H1 (cell line): ENCODE results near the gene CEP57L1. TPM values are rescaled to one million over a fixed set of nuclear protein-coding genes. Genes with fewer than 3 reads are reported as not detected.

Experiments used
- CTCF ChIA-PET: fragments of 300-600 bp; sonication (Branson Sonifier 250); formaldehyde crosslinking; loops from one replicate; lab custom pipeline; 2021; ENCODE audit not compliant: partially characterized antibody; lab: Charles Lee
- POLR2A ChIA-PET: fragments of 300-600 bp; sonication (Branson Sonifier 250); formaldehyde crosslinking; loops from one replicate; lab custom pipeline; 2021; ENCODE audit warnings: inconsistent platforms; ENCODE audit not compliant: partially characterized antibody; lab: Charles Lee
- DNase-seq, 2 experiments: peaks; one replicate each; pipeline versions ENCODE4 v3.0.0 to v3.0.0-alpha.2; 2010 to 2022; ENCODE audit warnings: low spot score in 2 of 2, low read depth in 1 of 2, mixed read lengths in 1 of 2
- FAIRE-seq: peaks from 2 replicates; lab custom pipeline; 2011; peaks lifted over from hg19 to GRCh38; lab: Jason Lieb, UNC
- H2AFZ ChIP-seq: 2 replicates; pipeline ENCODE4 v1.8.1; 2012; ENCODE audit warnings: low read length, inconsistent platforms
- H2AK5ac ChIP-seq: 2 replicates; pipeline ENCODE4 v1.6.1; 2013; ENCODE audit warnings: low read depth, low read length
- H2BK120ac ChIP-seq: replicated peaks from 2 replicates; pipeline ENCODE3; 2013; ENCODE audit warnings: low read depth, low read length, inconsistent platforms
- H2BK12ac ChIP-seq: 2 replicates; pipeline ENCODE4 v1.6.1; 2013; ENCODE audit warnings: low read depth, low read length
- H2BK15ac ChIP-seq: 2 replicates; pipeline ENCODE4 v1.6.1; 2013; ENCODE audit warnings: low read length
- H2BK20ac ChIP-seq: 2 replicates; pipeline ENCODE4 v1.6.1; 2013; ENCODE audit warnings: low read length
- H2BK5ac ChIP-seq: 2 replicates; pipeline ENCODE4 v1.6.1; 2013; ENCODE audit warnings: low read depth, low read length
- H3K14ac ChIP-seq: 2 replicates; pipeline ENCODE4 v1.6.1; 2013; ENCODE audit warnings: inconsistent platforms; ENCODE audit not compliant: insufficient read length
- H3K18ac ChIP-seq: 2 replicates; pipeline ENCODE4 v1.6.1; 2013; ENCODE audit warnings: low read length; ENCODE audit errors: extremely low read depth
- H3K23ac ChIP-seq: 2 replicates; pipeline ENCODE4 v1.6.1; 2013; ENCODE audit warnings: inconsistent platforms; ENCODE audit not compliant: insufficient read length
- H3K23me2 ChIP-seq: 2 replicates; pipeline ENCODE4 v1.6.1; 2013; ENCODE audit warnings: low read depth, low read length
- H3K27ac ChIP-seq: 2 replicates; pipeline ENCODE4 v1.6.1; 2011; ENCODE audit warnings: low read depth, low read length, inconsistent platforms
- H3K27me3 ChIP-seq, 4 experiments: replicated peaks in 1 of 4; 1 replicate in 1 of 4; 2 replicates in 3 of 4; pipeline versions ENCODE4 v1.6.1 to v1.8.1; 2011 to 2013; ENCODE audit warnings: low read length in 3 of 4, mild to moderate bottlenecking in 3 of 4, inconsistent platforms in 2 of 4, mixed read lengths in 2 of 4, moderate library complexity in 1 of 4; ENCODE audit not compliant: control insufficient read depth in 3 of 4, insufficient read depth in 3 of 4; ENCODE audit errors: extremely low read depth in 1 of 4
- H3K36me3 ChIP-seq, 4 experiments: 2 replicates each; pipeline versions ENCODE4 v1.6.1 to v1.8.1; 2011 to 2013; ENCODE audit warnings: mild to moderate bottlenecking in 4 of 4, low read length in 3 of 4, moderate library complexity in 2 of 4, control low read depth in 1 of 4, inconsistent platforms in 1 of 4; ENCODE audit not compliant: insufficient read depth in 4 of 4, control insufficient read depth in 2 of 4
- H3K4ac ChIP-seq: replicated peaks from 2 replicates; pipeline ENCODE3; 2013; ENCODE audit warnings: low read length, low read depth, mixed read lengths, inconsistent platforms; ENCODE audit not compliant: insufficient read length
- H3K4me1 ChIP-seq, 4 experiments: replicated peaks in 1 of 4; 1 replicate in 1 of 4; 2 replicates in 3 of 4; pipeline versions ENCODE4 v1.6.1 to v1.8.1; 2011 to 2013; ENCODE audit warnings: low read length in 3 of 4, inconsistent platforms in 2 of 4, mixed read lengths in 1 of 4; ENCODE audit not compliant: insufficient read depth in 4 of 4, control insufficient read depth in 3 of 4
- H3K4me2 ChIP-seq, 2 experiments: 2 replicates each; pipeline versions ENCODE4 v1.6.1 to v1.8.1; 2011 to 2013; ENCODE audit warnings: low read depth in 2 of 2, low read length in 2 of 2, control low read depth in 1 of 2, inconsistent platforms in 1 of 2, mild to moderate bottlenecking in 1 of 2; ENCODE audit not compliant: insufficient read depth in 1 of 2
- H3K4me3 ChIP-seq, 4 experiments: fragments of 200-600, 300-600 bp in 1 of 4; sonication (generic), shearing (Covaris generic), sonication (Bioruptor Twin) in 1 of 4; 2 replicates each; pipeline versions ENCODE4 v1.5.1 to v1.8.1; 2011 to 2016; ENCODE audit warnings: low read length in 4 of 4, low read depth in 3 of 4, control low read depth in 2 of 4, inconsistent platforms in 2 of 4, mild to moderate bottlenecking in 2 of 4, mixed read lengths in 1 of 4, moderate library complexity in 1 of 4; ENCODE audit not compliant: insufficient read depth in 2 of 4; ENCODE audit errors: extremely low read depth in 1 of 4
- H3K56ac ChIP-seq: replicated peaks from 2 replicates; pipeline ENCODE3; 2013; ENCODE audit warnings: low read depth, mild to moderate bottlenecking, mixed read lengths, low read length, inconsistent platforms; ENCODE audit not compliant: insufficient read length
- H3K79me1 ChIP-seq: 2 replicates; pipeline ENCODE4 v1.6.1; 2013; ENCODE audit warnings: low read depth, low read length, control low read depth
- H3K79me2 ChIP-seq, 2 experiments: 2 replicates each; pipeline versions ENCODE4 v1.6.1 to v1.8.1; 2012 to 2013; ENCODE audit warnings: low read length in 2 of 2, mild to moderate bottlenecking in 2 of 2, inconsistent platforms in 1 of 2; ENCODE audit not compliant: insufficient read depth in 2 of 2, control insufficient read depth in 1 of 2
- H3K9ac ChIP-seq, 4 experiments: replicated peaks in 1 of 4; 1 replicate in 1 of 4; 2 replicates in 3 of 4; pipeline versions ENCODE4 v1.6.1 to v1.8.1; 2011 to 2013; ENCODE audit warnings: low read depth in 3 of 4, low read length in 3 of 4, control low read depth in 2 of 4, mild to moderate bottlenecking in 2 of 4, moderate library complexity in 2 of 4, inconsistent platforms in 1 of 4; ENCODE audit errors: extremely low read depth in 1 of 4
- H3K9me3 ChIP-seq, 2 experiments: 2 replicates each; pipeline versions ENCODE4 v1.6.1 to v1.8.1; 2012 to 2013; ENCODE audit warnings: mild to moderate bottlenecking in 2 of 2, moderate library complexity in 2 of 2, control low read depth in 1 of 2, inconsistent platforms in 1 of 2, low read depth in 1 of 2, low read length in 1 of 2, mixed read lengths in 1 of 2; ENCODE audit not compliant: insufficient read depth in 2 of 2
- H4K20me1 ChIP-seq, 2 experiments: replicated peaks in 1 of 2; 2 replicates each; pipeline versions ENCODE3 to v1.8.1; 2011 to 2013; ENCODE audit warnings: inconsistent platforms in 2 of 2, low read length in 2 of 2, mild to moderate bottlenecking in 1 of 2; ENCODE audit not compliant: insufficient read depth in 2 of 2, control insufficient read depth in 1 of 2
- H4K5ac ChIP-seq: 2 replicates; pipeline ENCODE4 v1.6.1; 2013; ENCODE audit warnings: low read length, low read depth, mixed read lengths, inconsistent platforms; ENCODE audit not compliant: insufficient read length
- H4K8ac ChIP-seq: 2 replicates; pipeline ENCODE4 v1.8.0; 2013; ENCODE audit warnings: mild to moderate bottlenecking, moderate library complexity, low read length, inconsistent platforms; ENCODE audit not compliant: insufficient read depth; ENCODE audit errors: extremely low read depth
- H4K91ac ChIP-seq: replicated peaks from 2 replicates; pipeline ENCODE3; 2013; ENCODE audit warnings: low read length, mixed read lengths, inconsistent platforms; ENCODE audit not compliant: insufficient read length
- GTF2F1 ChIP-seq: IDR thresholded peaks from 2 replicates; pipeline ENCODE4 v1.6.1; 2012; ENCODE audit warnings: low read depth, low read length, improper control_type of control experiment, borderline replicate concordance
- WGBS, 2 experiments: shearing (Covaris generic) in 1 of 2; methylation state at CpG; one replicate each; pipeline versions ENCODE4 v1.1.6 to v1.1.7; 2013 to 2015; ENCODE audit warnings: low lambda C conversion rate in 2 of 2, mixed read lengths in 2 of 2, inconsistent platforms in 1 of 2, low coverage in 1 of 2, missing lambda C conversion rate in 1 of 2; ENCODE audit not compliant: insufficient replicate concordance in 2 of 2, insufficient coverage in 1 of 2, insufficient read length in 1 of 2; ENCODE audit errors: extremely low coverage in 1 of 2, missing lambda C conversion rate in 1 of 2; 5-methylcytosine and 5-hydroxymethylcytosine counted together
- polyA plus RNA-seq, 7 experiments: library from polyadenylated mRNA; depleted of rRNA in 3 of 7; stranded (reverse) in 5 of 7; unstranded in 2 of 7; fragments of >200 nt in 5 of 7; fragments of 200-250 nt in 2 of 7; gene quantifications; 1 replicate in 5 of 7; 2 replicates in 1 of 7; 4 replicates in 1 of 7; pipeline versions ENCODE4 v1.2.1 to v1.2.3, GENCODE V29; 2011 to 2013; ENCODE audit warnings: missing spikeins in 2 of 7, mixed read lengths in 2 of 7
- total RNA-seq: library from RNA; stranded (reverse); fragmentation: NEBNext Ultra II Directional; extraction: Animal tissue kit (Norgen Biotek cat#: 25700); gene quantifications from 2 replicates; pipeline ENCODE4 v1.2.1, GENCODE V29; 2021

Gene CEP57L1
- total and polyA plus RNA-seq, 2 of the 8 experiments (the other 6 are each of a cell fraction or from before 2014, with no cell fraction given) = 3.6 to 11.5 TPM

GRCh38 chr6:109178921-109179320 lies 83.6 kb downstream of the CEP57L1 start:
- Histone ChIP-seq H2BK15ac (no peak overlapping the region), H3K14ac (no peak overlapping the region), H3K27ac (no peak overlapping the region), H3K18ac (no peak overlapping the region), H2BK5ac (no peak overlapping the region), H3K4me3 (no peak overlapping the region), H4K91ac (no peak overlapping the region), H4K5ac (no peak overlapping the region), H3K79me1 (no peaks in the 10 kb centered on the region), H3K56ac (no peak overlapping the region), H3K23me2 (no peaks in the 10 kb centered on the region), H2BK20ac (no peak overlapping the region), H3K4me1 (peaks cover 0 to 6% (median 0%) of the 10 kb centered on the region in 4 experiments; a peak in 1 of 7 replicates), H3K23ac (no peak overlapping the region), H2BK12ac (no peak overlapping the region), H3K27me3 (peaks cover 0 to 1% (median 0%) of the 10 kb centered on the region in 4 experiments; a peak in 1 of 7 replicates), H3K9ac (no peak overlapping the region), H3K9me3 (no peaks in the 10 kb centered on the region), H4K20me1 (no peaks in the 10 kb centered on the region), H2AK5ac (no peak overlapping the region), H3K36me3 (no peaks in the 10 kb centered on the region), H2BK120ac (no peak overlapping the region), H3K4ac (no peak overlapping the region), H3K4me2 (no peak overlapping the region), H2AFZ (no peak overlapping the region), H3K79me2 (no peaks in the 10 kb centered on the region), H4K8ac (no peak overlapping the region)
- CTCF ChIA-PET = interaction anchor here (1.6 kb wide), 1 partner anchor 111 kb away, joined by 3 read pairs; no protein-coding TSS in a partner anchor
- no peak for TF ChIP-seq GTF2F1
- POLR2A ChIA-PET = no interaction called here
- 46% methylated on average over 1 of the region's 1 CpG; no CpG with 5 or more reads in 1 of the 2 experiments for WGBS, 2 experiments
- DNase-seq (no peak), FAIRE-seq (no peak)
